ENCODE data around the gene CRMP1. TPM values are rescaled to one million over a fixed set of nuclear protein-coding genes. Genes with fewer than 3 reads are reported as not detected.

The CRMP1 gene
- total RNA-seq, 1 experiment from 2014 or later: not detected

- no TSS peak for BruUV-seq (replicated peaks)
- Histone ChIP-seq H4K20me1 (ENCODE audit: low read length) (no peaks in the 10 kb centered on the region), H3K27me3 (ENCODE audit: low read length) (peaks cover 38% of the 10 kb centered on the region), H3K9me2 (replicated peaks; ENCODE audit: low read length) (no peaks in the 10 kb centered on the region), H3F3A (ENCODE audit: low read length, unreplicated experiment) (no peaks in the 10 kb centered on the region), H3K4me1 (ENCODE audit: insufficient read depth, low read length) (no peaks in the 10 kb centered on the region), H3K4me3 (ENCODE audit: low read length) (no peak overlapping the region), H3K36me3 (ENCODE audit: low read depth, low read length) (no peaks in the 10 kb centered on the region), H3K79me2 (ENCODE audit: low read length) (no peaks in the 10 kb centered on the region), H3K9me3 (ENCODE audit: low read length) (no peaks in the 10 kb centered on the region), H3K9ac (ENCODE audit: low read length) (no peak overlapping the region), H2AFZ (ENCODE audit: low read length) (no peak overlapping the region), H3K27ac (ENCODE audit: low read length) (no peak overlapping the region), H3K4me2 (ENCODE audit: low read length) (no peak overlapping the region)
- ATAC-seq (no peak), DNase-seq (no peak)
- intact Hi-C loops (cut with micrococcal nuclease): no loop called here
- CTCF ChIA-PET: no interaction called here
- POLR2A ChIA-PET (ENCODE audit: unreplicated experiment): no interaction called here
- TF ChIP-seq CTCF (conservative IDR thresholded peaks at IDR 0.05; ENCODE audit: low read depth, low read length) (no peak), EZH2 (IDR thresholded peaks at IDR 0.05; ENCODE audit: low read length, unreplicated experiment) (no peak), EZH2phosphoT487 (IDR thresholded peaks at IDR 0.05; ENCODE audit: borderline replicate concordance, low read length) (no peak)
These were observed 7.2 kb downstream of the CRMP1 start for GRCh38 chr4:5885733-5886132.

GRCh38 chr4:5884796-5885195, 8.1 kb downstream of the CRMP1 start:
- H4K20me1 ChIP-seq (ENCODE audit: low read length): no peaks in the 10 kb centered on the region
- no peaks in the 10 kb centered on the region for H3F3A ChIP-seq (ENCODE audit: low read length, unreplicated experiment)
- H2AFZ ChIP-seq (ENCODE audit: low read length): no peak overlapping the region
- BruUV-seq (replicated peaks): no TSS peak
- H3K9me3 ChIP-seq (ENCODE audit: low read length): no peaks in the 10 kb centered on the region
- ChIA-PET POLR2A (ENCODE audit: unreplicated experiment) (no interaction called here), CTCF (no interaction called here)
- intact Hi-C loops (cut with micrococcal nuclease): no loop called here
- no peak for TF ChIP-seq EZH2phosphoT487 (IDR thresholded peaks at IDR 0.05; ENCODE audit: borderline replicate concordance, low read length)
- TF ChIP-seq EZH2 (IDR thresholded peaks at IDR 0.05; ENCODE audit: low read length, unreplicated experiment): no peak
- no peak for TF ChIP-seq CTCF (conservative IDR thresholded peaks at IDR 0.05; ENCODE audit: low read depth, low read length)
- ATAC-seq (no peak), DNase-seq (no peak)
- no peak overlapping the region for H3K9ac ChIP-seq (ENCODE audit: low read length)
- no peak overlapping the region for H3K27ac ChIP-seq (ENCODE audit: low read length)
- no peaks in the 10 kb centered on the region for H3K9me2 ChIP-seq (replicated peaks; ENCODE audit: low read length)
- no peak overlapping the region for H3K4me3 ChIP-seq (ENCODE audit: low read length)
- H3K4me1 ChIP-seq (ENCODE audit: insufficient read depth, low read length): no peaks in the 10 kb centered on the region
- H3K36me3 ChIP-seq (ENCODE audit: low read depth, low read length): no peaks in the 10 kb centered on the region
- no peaks in the 10 kb centered on the region for H3K79me2 ChIP-seq (ENCODE audit: low read length)
- H3K27me3 ChIP-seq (ENCODE audit: low read length): peaks cover 34% of the 10 kb centered on the region
- no peak overlapping the region for H3K4me2 ChIP-seq (ENCODE audit: low read length)

GRCh38 chr4:5883916-5884315, 9.0 kb downstream of the CRMP1 start:
- Histone ChIP-seq H3K27me3 (ENCODE audit: low read length) (peaks cover 27% of the 10 kb centered on the region), H3K27ac (ENCODE audit: low read length) (no peak overlapping the region), H3K4me2 (ENCODE audit: low read length) (no peak overlapping the region), H3K36me3 (ENCODE audit: low read depth, low read length) (no peaks in the 10 kb centered on the region), H3F3A (ENCODE audit: low read length, unreplicated experiment) (no peaks in the 10 kb centered on the region), H3K9me3 (ENCODE audit: low read length) (no peaks in the 10 kb centered on the region), H3K9ac (ENCODE audit: low read length) (no peak overlapping the region), H3K4me1 (ENCODE audit: insufficient read depth, low read length) (no peaks in the 10 kb centered on the region), H3K4me3 (ENCODE audit: low read length) (no peak overlapping the region), H2AFZ (ENCODE audit: low read length) (no peak overlapping the region), H4K20me1 (ENCODE audit: low read length) (no peaks in the 10 kb centered on the region), H3K79me2 (ENCODE audit: low read length) (no peaks in the 10 kb centered on the region), H3K9me2 (replicated peaks; ENCODE audit: low read length) (no peaks in the 10 kb centered on the region)
- DNase-seq (no peak), ATAC-seq (no peak)
- intact Hi-C loops (cut with micrococcal nuclease): no loop called here
- ChIA-PET CTCF (no interaction called here), POLR2A (ENCODE audit: unreplicated experiment) (no interaction called here)
- TF ChIP-seq CTCF (conservative IDR thresholded peaks at IDR 0.05; ENCODE audit: low read depth, low read length) (no peak), EZH2phosphoT487 (IDR thresholded peaks at IDR 0.05; ENCODE audit: borderline replicate concordance, low read length) (no peak), EZH2 (IDR thresholded peaks at IDR 0.05; ENCODE audit: low read length, unreplicated experiment) (no peak)
- BruUV-seq (replicated peaks): no TSS peak

All from PC-3 (cell line).